Muscle layer of duodenum (tissue), 2 donors: Measurements from ENCODE around the gene TP63.

Source experiments
- H3K27ac ChIP-seq: one replicate; pipeline ENCODE4 v1.7.0; 2013; ENCODE audit warnings: mild to moderate bottlenecking, low read length
- H3K27me3 ChIP-seq: one replicate; pipeline ENCODE4 v1.7.0; 2013; ENCODE audit warnings: low read depth, mild to moderate bottlenecking, control low read depth, low read length
- H3K36me3 ChIP-seq, 2 donors: one replicate each; pipeline ENCODE4 v1.7.0; 2013; ENCODE audit warnings: low read length in 2 of 2, control low read depth in 1 of 2, mild to moderate bottlenecking in 1 of 2; ENCODE audit not compliant: insufficient read depth in 2 of 2, control insufficient read depth in 1 of 2
- H3K4me1 ChIP-seq, 2 donors: one replicate each; pipeline ENCODE4 v1.7.0; 2013; ENCODE audit warnings: low read length in 2 of 2, mild to moderate bottlenecking in 2 of 2, control low read depth in 1 of 2, moderate library complexity in 1 of 2; ENCODE audit not compliant: insufficient read depth in 2 of 2, control insufficient read depth in 1 of 2
- H3K4me3 ChIP-seq, 2 donors: one replicate each; pipeline ENCODE4 v1.7.0; 2013; ENCODE audit warnings: low read length in 2 of 2, low read depth in 1 of 2, mild to moderate bottlenecking in 1 of 2
- H3K9me3 ChIP-seq, 2 donors: one replicate each; pipeline ENCODE4 v1.7.0; 2013; ENCODE audit warnings: low read length in 2 of 2, control low read depth in 1 of 2, mild to moderate bottlenecking in 1 of 2; ENCODE audit not compliant: control insufficient read depth in 1 of 2
- donor health status: healthy.

Gene TP63

GRCh38 chr3:189756582-189757078 is 125.4 kb downstream of the TP63 start:
- Histone ChIP-seq H3K4me1 (no peaks in the 10 kb centered on the region), H3K9me3 (peaks cover 0 to under 1% of the 10 kb centered on the region in 2 donors), H3K36me3 (no peaks in the 10 kb centered on the region), H3K4me3 (no peak overlapping the region), H3K27me3 (no peaks in the 10 kb centered on the region), H3K27ac (no peak overlapping the region)

- Histone ChIP-seq H3K4me1 (no peaks in the 10 kb centered on the region), H3K36me3 (no peaks in the 10 kb centered on the region), H3K9me3 (peaks cover 0 to 2% of the 10 kb centered on the region in 2 donors), H3K4me3 (no peak overlapping the region), H3K27ac (no peak overlapping the region), H3K27me3 (no peaks in the 10 kb centered on the region)
Observed at GRCh38 chr3:189758186-189758585, 127.0 kb downstream of the TP63 start.

GRCh38 chr3:189766416-189766815 is 135.2 kb downstream of the TP63 start:
- H3K27me3 ChIP-seq, result no peaks in the 10 kb centered on the region
- H3K4me3 ChIP-seq, result no peak overlapping the region
- no peaks in the 10 kb centered on the region for H3K36me3 ChIP-seq
- H3K4me1 ChIP-seq, result no peaks in the 10 kb centered on the region
- H3K9me3 ChIP-seq, result peaks cover 0 to 2% of the 10 kb centered on the region in 2 donors
- no peak overlapping the region for H3K27ac ChIP-seq

GRCh38 chr3:189771842-189772450 is 140.8 kb downstream of the TP63 start:
- Histone ChIP-seq H3K27me3 (no peaks in the 10 kb centered on the region), H3K36me3 (no peaks in the 10 kb centered on the region), H3K4me1 (no peaks in the 10 kb centered on the region), H3K4me3 (no peak overlapping the region), H3K9me3 (no peaks in the 10 kb centered on the region), H3K27ac (no peak overlapping the region)

- H3K36me3 ChIP-seq, result no peaks in the 10 kb centered on the region
- H3K27ac ChIP-seq, result no peak overlapping the region
- no peak overlapping the region for H3K4me3 ChIP-seq
- H3K27me3 ChIP-seq, result no peaks in the 10 kb centered on the region
- no peaks in the 10 kb centered on the region for H3K4me1 ChIP-seq
- H3K9me3 ChIP-seq, result no peaks in the 10 kb centered on the region
Observed at GRCh38 chr3:189772584-189772983, 141.4 kb downstream of the TP63 start.

- no peaks in the 10 kb centered on the region for H3K36me3 ChIP-seq
- H3K27ac ChIP-seq, result no peak overlapping the region
- no peaks in the 10 kb centered on the region for H3K27me3 ChIP-seq
- no peaks in the 10 kb centered on the region for H3K9me3 ChIP-seq
- H3K4me1 ChIP-seq, result no peaks in the 10 kb centered on the region
- H3K4me3 ChIP-seq, result no peak overlapping the region
Observed at GRCh38 chr3:189773056-189773455, 141.9 kb downstream of the TP63 start.

- H3K9me3 ChIP-seq, result no peaks in the 10 kb centered on the region
- H3K4me1 ChIP-seq, result no peaks in the 10 kb centered on the region
- H3K4me3 ChIP-seq, result no peak overlapping the region
- no peak overlapping the region for H3K27ac ChIP-seq
- no peaks in the 10 kb centered on the region for H3K36me3 ChIP-seq
- no peaks in the 10 kb centered on the region for H3K27me3 ChIP-seq
Observed at GRCh38 chr3:189776149-189776824, 145.1 kb downstream of the TP63 start.

GRCh38 chr3:189778340-189778950 is 147.3 kb downstream of the TP63 start:
- no peaks in the 10 kb centered on the region for H3K27me3 ChIP-seq
- no peaks in the 10 kb centered on the region for H3K4me1 ChIP-seq
- H3K27ac ChIP-seq, result no peak overlapping the region
- H3K36me3 ChIP-seq, result no peaks in the 10 kb centered on the region
- no peak overlapping the region for H3K4me3 ChIP-seq
- H3K9me3 ChIP-seq, result no peaks in the 10 kb centered on the region

GRCh38 chr3:189779166-189779565 is 148.0 kb downstream of the TP63 start:
- no peaks in the 10 kb centered on the region for H3K9me3 ChIP-seq
- H3K27me3 ChIP-seq, result no peaks in the 10 kb centered on the region
- H3K4me3 ChIP-seq, result no peak overlapping the region
- no peaks in the 10 kb centered on the region for H3K4me1 ChIP-seq
- no peaks in the 10 kb centered on the region for H3K36me3 ChIP-seq
- no peak overlapping the region for H3K27ac ChIP-seq

GRCh38 chr3:189780546-189781270 is 149.5 kb downstream of the TP63 start:
- Histone ChIP-seq H3K27me3 (no peaks in the 10 kb centered on the region), H3K9me3 (no peaks in the 10 kb centered on the region)

GRCh38 chr3:189781415-189781814 is 150.2 kb downstream of the TP63 start:
- no peak overlapping the region for H3K4me3 ChIP-seq
- H3K27ac ChIP-seq, result no peak overlapping the region
- H3K4me1 ChIP-seq, result no peaks in the 10 kb centered on the region
- H3K27me3 ChIP-seq, result no peaks in the 10 kb centered on the region
- H3K36me3 ChIP-seq, result no peaks in the 10 kb centered on the region
- H3K9me3 ChIP-seq, result no peaks in the 10 kb centered on the region

More at GRCh38 chr3:189780546-189781270, 149.5 kb downstream of the TP63 start:
- H3K36me3 ChIP-seq, result no peaks in the 10 kb centered on the region
- no peaks in the 10 kb centered on the region for H3K4me1 ChIP-seq
- H3K4me3 ChIP-seq, result no peak overlapping the region
- no peak overlapping the region for H3K27ac ChIP-seq
